Fibroblast of the aortic adventitia (primary cell): Measurements from ENCODE around the gene TBC1D7. TPM values are rescaled to one million over a fixed set of nuclear protein-coding genes. Genes with fewer than 3 reads are reported as not detected.

ENCODE experiments used
- DNase-seq: peaks from one replicate; pipeline ENCODE4 v3.0.0-alpha.2; 2010; ENCODE audit warnings: low read depth
- H3K4me3 ChIP-seq: 2 replicates; pipeline ENCODE4 v1.5.1; 2011; ENCODE audit warnings: low read depth, mild to moderate bottlenecking, control low read depth, low read length, moderate library complexity
- CTCF ChIP-seq: IDR thresholded peaks from 2 replicates; pipeline ENCODE4 v1.5.1; 2011; ENCODE audit warnings: mild to moderate bottlenecking, low read length, control low read depth, inconsistent platforms; ENCODE audit not compliant: insufficient read depth
- total RNA-seq: library from RNA; depleted of rRNA; stranded (reverse); fragments of >200 nt; gene quantifications from 2 replicates; pipeline ENCODE4 v1.2.3, GENCODE V29; 2012; ENCODE audit warnings: low replicate concordance

The TBC1D7 gene
- total RNA-seq, 1 donor = 15.8 TPM

GRCh38 chr6:13295576-13295975, 32.8 kb downstream of the TBC1D7 start:
- DNase-seq = no peak
- no peak for TF ChIP-seq CTCF
- H3K4me3 ChIP-seq = no peak overlapping the region

GRCh38 chr6:13294499-13295069, 33.8 kb downstream of the TBC1D7 start:
- no peak for DNase-seq
- no peak for TF ChIP-seq CTCF
- H3K4me3 ChIP-seq = no peak overlapping the region

- TF ChIP-seq CTCF = no peak
- no peak overlapping the region for H3K4me3 ChIP-seq
- no peak for DNase-seq
Measured at GRCh38 chr6:13292774-13293173, 35.6 kb downstream of the TBC1D7 start.

- no peak overlapping the region for H3K4me3 ChIP-seq
- DNase-seq = no peak
- no peak for TF ChIP-seq CTCF
Measured at GRCh38 chr6:13290335-13290734, 38.0 kb downstream of the TBC1D7 start.

GRCh38 chr6:13289789-13290318, 38.5 kb downstream of the TBC1D7 start:
- peak; percentile 26 for DNase-seq
- TF ChIP-seq CTCF = no peak

GRCh38 chr6:13288969-13289391, 39.4 kb downstream of the TBC1D7 start:
- no peak for TF ChIP-seq CTCF
- DNase-seq = no peak

More at GRCh38 chr6:13289789-13290318, 38.5 kb downstream of the TBC1D7 start:
- no peak overlapping the region for H3K4me3 ChIP-seq

GRCh38 chr6:13288481-13288880, 39.9 kb downstream of the TBC1D7 start:
- no peak for DNase-seq
- TF ChIP-seq CTCF = no peak
- H3K4me3 ChIP-seq = no peak overlapping the region

More at GRCh38 chr6:13288969-13289391, 39.4 kb downstream of the TBC1D7 start:
- no peak overlapping the region for H3K4me3 ChIP-seq
